SHP77 (cell line): ENCODE results near the gene PRKAA1.
"Not testable (repeated sequence)": the region's sequence is repeated elsewhere in the genome, so short reads cannot be mapped to it uniquely, and the experiment has no call there.

Experiments
- DNase-seq, 2 experiments: peaks; one replicate each; lab custom pipeline; 2025; lab: John Stamatoyannopoulos, UW

The PRKAA1 gene

GRCh38 chr5:40733434-40733833, 64.7 kb downstream of the PRKAA1 start:
- DNase-seq, result no peak

- not testable (repeated sequence) for DNase-seq
Observed at GRCh38 chr5:40722497-40722911, 75.7 kb downstream of the PRKAA1 start.

GRCh38 chr5:40720069-40720468, 78.1 kb downstream of the PRKAA1 start:
- DNase-seq, result no peak

- no peak for DNase-seq
Observed at GRCh38 chr5:40717281-40717680, 80.9 kb downstream of the PRKAA1 start.

- DNase-seq, result no peak
Observed at GRCh38 chr5:40716590-40716989, 81.6 kb downstream of the PRKAA1 start.

- DNase-seq, result no peak
Observed at GRCh38 chr5:40716000-40716399, 82.2 kb downstream of the PRKAA1 start.

- no peak for DNase-seq
Observed at GRCh38 chr5:40714001-40714400, 84.2 kb downstream of the PRKAA1 start.

- not testable (repeated sequence) for DNase-seq
Observed at GRCh38 chr5:40710575-40710974, 87.6 kb downstream of the PRKAA1 start.
